GM18511 (cell line): ENCODE measurements around the gene LRRC46.

Source experiments
- ATAC-seq: cut with Tn5 transposase; IDR thresholded peaks from one replicate; pipeline ENCODE4 v1.9.1; 2021; ENCODE audit warnings: mild to moderate bottlenecking, moderate library complexity; ENCODE audit not compliant: unreplicated experiment

LRRC46 gene

GRCh38 chr17:47873200-47874090 is 42.0 kb downstream of the LRRC46 start:
- ATAC-seq = no peak

- ATAC-seq = no peak
Measured at GRCh38 chr17:47875011-47875985, 43.8 kb downstream of the LRRC46 start.

GRCh38 chr17:47877368-47878034 is 46.0 kb downstream of the LRRC46 start:
- ATAC-seq = no peak

- no peak for ATAC-seq
Measured at GRCh38 chr17:47878203-47879027, 46.9 kb downstream of the LRRC46 start.

- ATAC-seq = no peak
Measured at GRCh38 chr17:47879028-47879585, 47.6 kb downstream of the LRRC46 start.

GRCh38 chr17:47879776-47880454 is 48.4 kb downstream of the LRRC46 start:
- no peak for ATAC-seq

GRCh38 chr17:47882247-47882646 is 50.8 kb downstream of the LRRC46 start:
- ATAC-seq = no peak

- ATAC-seq = no peak
Measured at GRCh38 chr17:47882695-47883588, 51.5 kb downstream of the LRRC46 start.

GRCh38 chr17:47883589-47884426 is 52.3 kb downstream of the LRRC46 start:
- ATAC-seq = no peak

- no peak for ATAC-seq
Measured at GRCh38 chr17:47884427-47884740, 52.9 kb downstream of the LRRC46 start.

GRCh38 chr17:47884905-47885730 is 53.6 kb downstream of the LRRC46 start:
- no peak for ATAC-seq
